GM10266 (cell line): ENCODE data around the gene ILKAP.

Experiments used
- DNase-seq: peaks from one replicate; pipeline ENCODE4 v3.0.0; 2012; ENCODE audit errors: extremely low spot score
- TF ChIP-seq, protein P1 (sequence below): IDR thresholded peaks from 2 replicates; pipeline ENCODE4 v1.5.1; 2012; ENCODE audit warnings: mild to moderate bottlenecking, low read depth; ENCODE audit not compliant: control insufficient read depth, insufficient read depth; ENCODE audit errors: missing control alignments

ILKAP gene

GRCh38 chr2:238163481-238164198, 39.9 kb downstream of the ILKAP start:
- TF ChIP-seq, protein P1, sequence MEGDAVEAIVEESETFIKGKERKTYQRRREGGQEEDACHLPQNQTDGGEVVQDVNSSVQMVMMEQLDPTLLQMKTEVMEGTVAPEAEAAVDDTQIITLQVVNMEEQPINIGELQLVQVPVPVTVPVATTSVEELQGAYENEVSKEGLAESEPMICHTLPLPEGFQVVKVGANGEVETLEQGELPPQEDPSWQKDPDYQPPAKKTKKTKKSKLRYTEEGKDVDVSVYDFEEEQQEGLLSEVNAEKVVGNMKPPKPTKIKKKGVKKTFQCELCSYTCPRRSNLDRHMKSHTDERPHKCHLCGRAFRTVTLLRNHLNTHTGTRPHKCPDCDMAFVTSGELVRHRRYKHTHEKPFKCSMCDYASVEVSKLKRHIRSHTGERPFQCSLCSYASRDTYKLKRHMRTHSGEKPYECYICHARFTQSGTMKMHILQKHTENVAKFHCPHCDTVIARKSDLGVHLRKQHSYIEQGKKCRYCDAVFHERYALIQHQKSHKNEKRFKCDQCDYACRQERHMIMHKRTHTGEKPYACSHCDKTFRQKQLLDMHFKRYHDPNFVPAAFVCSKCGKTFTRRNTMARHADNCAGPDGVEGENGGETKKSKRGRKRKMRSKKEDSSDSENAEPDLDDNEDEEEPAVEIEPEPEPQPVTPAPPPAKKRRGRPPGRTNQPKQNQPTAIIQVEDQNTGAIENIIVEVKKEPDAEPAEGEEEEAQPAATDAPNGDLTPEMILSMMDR, result no peak
- DNase-seq, result peak; percentile 31

DNA sequence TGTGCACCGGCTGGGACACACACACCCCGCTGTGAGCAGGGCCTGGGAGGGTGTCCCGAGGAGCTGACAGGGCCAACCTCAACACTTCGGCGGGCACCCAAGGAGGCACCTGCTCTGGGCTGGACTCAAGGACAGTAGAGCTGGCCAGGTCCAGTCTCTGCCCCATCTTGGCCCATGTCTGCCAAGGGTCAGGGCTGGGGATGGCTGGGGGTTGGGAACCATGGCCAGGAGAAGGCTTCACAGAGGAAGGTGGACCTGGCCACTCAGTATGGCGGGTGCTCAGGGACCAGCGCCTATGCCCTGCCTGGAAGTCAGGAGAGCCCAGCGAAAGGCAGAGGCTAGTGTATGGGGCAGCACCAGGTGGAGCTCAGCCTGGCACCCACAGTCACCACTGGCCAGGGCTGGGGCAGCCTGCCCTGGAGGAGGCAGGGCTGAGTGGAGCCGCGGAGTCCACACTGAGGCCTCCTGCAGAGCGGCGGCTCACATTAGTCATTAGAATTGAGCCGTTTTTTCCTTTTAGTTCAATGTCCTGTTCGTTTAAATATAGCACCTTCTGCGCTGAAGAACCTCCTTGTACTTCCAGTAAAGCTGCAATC, 40.6 kb downstream of the ILKAP start:
- peak; percentile 22 for DNase-seq
- TF ChIP-seq, protein P1, result no peak

DNA sequence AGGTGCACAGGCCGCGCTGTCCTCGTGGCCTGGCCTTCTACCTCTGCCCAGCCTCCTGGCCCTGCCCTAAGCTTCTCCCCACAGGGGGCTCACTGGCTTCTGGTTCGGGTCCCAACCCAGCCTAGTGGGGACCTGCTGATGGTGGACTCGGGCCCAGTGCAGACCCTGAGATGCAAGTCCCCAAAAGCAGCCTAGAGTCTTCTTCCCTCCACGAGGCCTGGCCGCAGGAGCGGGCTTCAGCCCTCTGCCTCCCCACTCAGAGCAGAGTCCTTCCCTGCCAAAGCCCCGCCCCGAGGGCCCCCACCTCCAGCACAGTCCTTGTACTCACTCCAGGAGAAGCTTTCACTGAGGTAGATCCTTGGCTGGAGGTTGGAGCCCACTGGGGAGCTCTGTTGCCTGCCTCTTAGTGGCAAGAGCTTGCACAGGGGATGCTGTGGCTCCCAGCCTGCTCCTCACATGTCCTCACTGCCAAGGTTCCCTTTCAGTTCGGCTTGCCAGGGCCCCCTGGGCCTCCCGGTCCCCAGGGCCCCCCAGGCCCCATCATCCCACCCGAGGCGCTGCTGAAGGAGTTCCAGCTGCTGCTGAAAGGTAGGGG, 41.1 kb downstream of the ILKAP start:
- no peak for DNase-seq
- TF ChIP-seq, protein P1, result no peak

- TF ChIP-seq, protein P1, result no peak
- no peak for DNase-seq
Measured at GRCh38 chr2:238161291-238162051, 42.0 kb downstream of the ILKAP start.

DNA sequence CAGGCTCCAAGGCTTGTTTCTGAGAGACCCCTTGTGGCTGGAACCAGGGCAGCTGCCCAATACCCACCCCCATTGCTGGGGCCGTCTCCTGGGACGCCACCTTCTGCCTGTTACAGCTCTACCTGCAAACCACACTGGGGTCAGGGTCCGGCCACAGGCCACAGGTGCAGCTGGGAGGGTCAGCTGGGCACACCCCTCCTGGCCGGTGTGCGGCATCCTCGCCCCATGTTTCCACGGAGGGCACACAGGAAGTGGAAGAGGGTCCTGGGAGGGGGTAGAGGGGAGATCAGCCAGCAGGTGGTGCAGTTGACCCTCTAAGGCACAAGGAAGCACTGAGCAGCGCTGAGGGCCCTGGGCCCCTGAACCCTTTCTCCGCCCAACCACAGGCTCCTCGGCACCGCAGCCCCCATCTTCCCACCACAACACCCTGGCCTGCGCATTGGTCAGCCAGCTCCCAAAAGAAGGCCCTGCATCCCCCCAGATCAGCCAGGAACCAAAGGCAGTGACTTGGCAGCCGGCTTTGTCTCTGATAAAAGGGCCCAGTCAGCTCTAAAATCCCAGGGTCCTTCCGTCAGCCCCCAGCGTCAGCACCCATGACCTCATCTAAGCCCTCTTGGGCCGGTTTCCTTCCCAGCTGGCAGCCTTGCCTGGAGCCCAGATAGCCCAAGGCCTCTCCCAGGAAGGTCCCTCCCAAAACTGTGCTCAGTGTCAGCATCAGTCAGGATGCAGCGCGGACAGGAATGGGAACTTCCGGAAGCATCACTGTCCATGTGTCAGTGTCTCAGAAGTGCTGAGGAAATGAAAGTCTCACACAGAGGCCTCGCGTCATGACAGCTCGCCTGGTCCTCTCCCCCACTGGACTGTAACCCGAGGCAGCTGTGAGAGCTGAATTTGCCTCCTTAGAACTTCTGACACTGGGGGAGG, 43.0 kb downstream of the ILKAP start:
- TF ChIP-seq, protein P1, result peak; percentile 27
- no peak for DNase-seq

DNA sequence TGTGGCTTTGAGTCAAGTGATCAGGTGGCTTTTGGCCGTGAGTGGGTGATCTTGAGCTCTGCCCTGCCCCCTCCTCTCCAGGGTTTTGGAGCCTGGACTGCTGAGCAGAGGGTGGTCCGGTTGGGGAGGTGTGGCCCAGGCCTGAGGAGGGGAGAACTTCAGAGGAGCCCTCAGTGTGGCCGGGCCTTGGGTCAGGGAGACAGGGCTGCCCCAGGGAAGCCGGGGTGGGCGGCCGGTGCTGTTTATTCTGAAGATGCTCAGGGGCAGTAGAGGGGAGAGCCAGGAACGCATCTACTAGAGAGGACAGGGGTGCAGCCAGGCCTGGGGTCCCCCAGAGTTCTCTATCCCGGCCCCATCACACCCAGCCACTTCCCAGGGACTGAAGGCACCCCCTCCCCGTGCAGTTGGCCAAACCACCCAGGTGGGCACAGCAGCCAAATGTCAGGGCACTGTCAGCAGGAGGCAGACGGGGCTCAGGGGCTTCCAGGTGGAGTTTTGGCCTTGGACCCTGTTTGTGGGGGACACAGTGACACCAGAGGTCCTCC, 43.8 kb downstream of the ILKAP start:
- TF ChIP-seq, protein P1, result no peak
- no peak for DNase-seq
